NCI-H187 treated with DMSO at 0.1 percent for 48 hours (cell line): ENCODE data around the gene UBE2H.

Experiments used
- DNase-seq: peaks from one replicate; lab custom pipeline; 2025; lab: John Stamatoyannopoulos, UW

The UBE2H gene

GRCh38 chr7:129950191-129950932, 2.4 kb downstream of the UBE2H start:
- DNase-seq: no peak

- DNase-seq: no peak
Measured at GRCh38 chr7:129949292-129950133, 3.2 kb downstream of the UBE2H start.

GRCh38 chr7:129948877-129949291, 3.9 kb downstream of the UBE2H start:
- peak; percentile 85 for DNase-seq

GRCh38 chr7:129948338-129948737, 4.4 kb downstream of the UBE2H start:
- DNase-seq: no peak

GRCh38 chr7:129947701-129948100, 5.1 kb downstream of the UBE2H start:
- DNase-seq: no peak

GRCh38 chr7:129947049-129947448, 5.7 kb downstream of the UBE2H start:
- no peak for DNase-seq

- no peak for DNase-seq
Measured at GRCh38 chr7:129946282-129946681, 6.5 kb downstream of the UBE2H start.

- DNase-seq: no peak
Measured at GRCh38 chr7:129943352-129943751, 9.4 kb downstream of the UBE2H start.

GRCh38 chr7:129940329-129940728, 12.4 kb downstream of the UBE2H start:
- DNase-seq: no peak

GRCh38 chr7:129939881-129940280, 12.9 kb downstream of the UBE2H start:
- no peak for DNase-seq

- DNase-seq: no peak
Measured at GRCh38 chr7:129933627-129934026, 19.1 kb downstream of the UBE2H start.

GRCh38 chr7:129926618-129927017, 26.1 kb downstream of the UBE2H start:
- no peak for DNase-seq

- DNase-seq: no peak
Measured at GRCh38 chr7:129925416-129926002, 27.3 kb downstream of the UBE2H start.

GRCh38 chr7:129924602-129925001, 28.2 kb downstream of the UBE2H start:
- DNase-seq: no peak

- no peak for DNase-seq
Measured at GRCh38 chr7:129923709-129924108, 29.1 kb downstream of the UBE2H start.

GRCh38 chr7:129919492-129919891, 33.3 kb downstream of the UBE2H start:
- no peak for DNase-seq

- DNase-seq: no peak
Measured at GRCh38 chr7:129918922-129919321, 33.8 kb downstream of the UBE2H start.

- DNase-seq: no peak
Measured at GRCh38 chr7:129917934-129918333, 34.8 kb downstream of the UBE2H start.

- DNase-seq: no peak
Measured at GRCh38 chr7:129914536-129915272, 38.1 kb downstream of the UBE2H start.

GRCh38 chr7:129913428-129913827, 39.3 kb downstream of the UBE2H start:
- DNase-seq: no peak

GRCh38 chr7:129911790-129912189, 41.0 kb downstream of the UBE2H start:
- no peak for DNase-seq

- no peak for DNase-seq
Measured at GRCh38 chr7:129909669-129910068, 43.1 kb downstream of the UBE2H start.
